ENCODE data around the gene SPPL2A.

SPPL2A gene

GRCh38 chr15:50675535-50676144 lies 89.9 kb downstream of the SPPL2A start:
- TF ChIP-seq REST (IDR thresholded peaks at IDR 0.05; ENCODE audit: insufficient read depth in 1 of 2, low read depth in 2 of 2, low read length in 2 of 2) (no peak), POLR2AphosphoS5 (IDR thresholded peaks at IDR 0.05; ENCODE audit: low read depth, low read length) (no peak), SIN3A (IDR thresholded peaks at IDR 0.05; ENCODE audit: borderline replicate concordance, insufficient read depth, low read length) (no peak), FOXP2 (optimal IDR thresholded peaks at IDR 0.05; ENCODE audit: borderline replicate concordance, extremely low read depth, extremely low read length, insufficient read depth) (no peak), TAF1 (IDR thresholded peaks at IDR 0.05; ENCODE audit: borderline replicate concordance, insufficient read depth, low read length) (no peak)

DNA sequence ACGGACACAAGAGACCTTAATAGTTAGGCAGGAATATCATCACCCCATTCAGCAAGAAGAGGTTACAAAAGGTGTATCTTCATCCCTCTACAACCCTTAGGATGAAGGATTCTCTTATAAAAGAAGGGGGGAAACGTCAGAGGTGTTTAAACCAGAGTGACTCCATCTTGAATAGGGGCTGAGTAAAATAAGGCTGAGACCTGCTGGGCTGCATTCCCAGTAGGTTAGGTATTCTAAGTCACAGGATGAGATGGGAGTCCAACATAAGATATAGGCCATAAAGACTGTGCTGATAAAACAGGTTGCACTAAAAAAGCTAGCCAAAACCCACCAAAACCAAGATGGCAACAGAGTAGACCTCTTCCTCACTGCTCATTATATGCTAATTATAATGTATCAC lies 95.4 kb downstream of the SPPL2A start:
- TF ChIP-seq REST (IDR thresholded peaks at IDR 0.05; ENCODE audit: insufficient read depth in 1 of 2, low read depth in 2 of 2, low read length in 2 of 2) (no peak), TAF1 (IDR thresholded peaks at IDR 0.05; ENCODE audit: borderline replicate concordance, insufficient read depth, low read length) (no peak), POLR2AphosphoS5 (IDR thresholded peaks at IDR 0.05; ENCODE audit: low read depth, low read length) (no peak), SIN3A (IDR thresholded peaks at IDR 0.05; ENCODE audit: borderline replicate concordance, insufficient read depth, low read length) (no peak), FOXP2 (optimal IDR thresholded peaks at IDR 0.05; ENCODE audit: borderline replicate concordance, extremely low read depth, extremely low read length, insufficient read depth) (no peak)

DNA sequence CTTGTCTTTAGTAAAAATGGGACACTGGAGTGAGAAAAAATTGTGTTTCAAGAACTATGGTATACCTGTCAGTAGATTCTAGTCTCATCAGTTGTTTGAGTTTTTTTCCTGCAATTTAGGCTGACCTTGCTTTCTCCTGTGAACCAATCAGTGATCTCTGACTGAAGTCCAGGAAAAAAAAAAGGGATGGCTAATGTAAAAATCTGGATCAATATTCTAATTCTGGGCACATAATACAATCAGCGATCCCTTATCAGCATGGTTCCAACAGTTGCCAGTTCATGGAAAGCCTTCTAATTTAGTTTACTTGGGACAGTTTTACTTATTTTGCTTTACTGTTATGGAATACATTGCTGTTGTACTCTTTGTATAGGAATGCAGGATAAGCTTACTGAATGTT lies 95.9 kb downstream of the SPPL2A start:
- no peak for TF ChIP-seq SIN3A (IDR thresholded peaks at IDR 0.05; ENCODE audit: borderline replicate concordance, insufficient read depth, low read length)
- no peak for TF ChIP-seq POLR2AphosphoS5 (IDR thresholded peaks at IDR 0.05; ENCODE audit: low read depth, low read length)
- no peak for TF ChIP-seq REST (IDR thresholded peaks at IDR 0.05; ENCODE audit: insufficient read depth in 1 of 2, low read depth in 2 of 2, low read length in 2 of 2)
- no peak for TF ChIP-seq FOXP2 (optimal IDR thresholded peaks at IDR 0.05; ENCODE audit: borderline replicate concordance, extremely low read depth, extremely low read length, insufficient read depth)
- TF ChIP-seq TAF1 (IDR thresholded peaks at IDR 0.05; ENCODE audit: borderline replicate concordance, insufficient read depth, low read length): no peak

DNA sequence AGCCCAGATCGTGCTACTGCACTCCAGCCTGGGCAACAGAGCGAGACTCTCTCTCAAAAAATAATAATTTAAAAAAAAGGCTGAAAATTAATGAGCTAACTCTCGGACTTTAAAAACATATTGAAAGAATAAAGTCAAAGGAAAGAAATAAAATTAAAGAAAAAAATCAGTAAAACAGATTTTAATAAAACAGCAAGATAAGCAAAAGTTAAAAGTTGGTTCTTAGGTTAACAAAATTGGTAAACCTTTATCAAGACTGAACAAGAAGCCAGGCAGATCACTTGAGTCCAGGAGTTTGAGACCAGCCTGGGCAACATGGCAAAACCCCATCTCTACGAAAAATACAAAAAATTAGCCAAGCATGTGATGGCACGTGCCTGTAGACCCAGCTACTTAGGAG lies 99.6 kb downstream of the SPPL2A start:
- TF ChIP-seq REST (IDR thresholded peaks at IDR 0.05; ENCODE audit: insufficient read depth in 1 of 2, low read depth in 2 of 2, low read length in 2 of 2): no peak

GRCh38 chr15:50655555-50655954 lies 110.0 kb downstream of the SPPL2A start:
- TF ChIP-seq TAF1 (IDR thresholded peaks at IDR 0.05; ENCODE audit: borderline replicate concordance, insufficient read depth, low read length): no peak

Data from PFSK-1 (cell line).